D721Med (cell line): ENCODE results near the gene PACRG.

Experiments
- DNase-seq: peaks from one replicate; pipeline ENCODE4 v3.0.0; 2011; ENCODE audit warnings: low spot score; ENCODE audit not compliant: insufficient read length
- FAIRE-seq: peaks from 2 replicates; lab custom pipeline; 2011; peaks lifted over from hg19 to GRCh38; lab: Jason Lieb, UNC
- CTCF ChIP-seq: IDR thresholded peaks from 2 replicates; pipeline ENCODE4 v1.5.1; 2012; ENCODE audit warnings: mild to moderate bottlenecking, control low read depth; ENCODE audit not compliant: insufficient read depth; ENCODE audit errors: missing control alignments

Gene PACRG

GRCh38 chr6:163226181-163226835 lies 498.5 kb downstream of the PACRG start:
- no peak for FAIRE-seq
- no peak for TF ChIP-seq CTCF
- no peak for DNase-seq

- DNase-seq, result no peak
- no peak for FAIRE-seq
Measured at GRCh38 chr6:163226836-163227485, 499.2 kb downstream of the PACRG start.

GRCh38 chr6:163228041-163228440 lies 500.3 kb downstream of the PACRG start:
- TF ChIP-seq CTCF, result no peak
- FAIRE-seq, result no peak

More at GRCh38 chr6:163226836-163227485, 499.2 kb downstream of the PACRG start:
- no peak for TF ChIP-seq CTCF

GRCh38 chr6:163229050-163229449 lies 501.3 kb downstream of the PACRG start:
- no peak for TF ChIP-seq CTCF
- DNase-seq (no peak), FAIRE-seq (no peak)

More at GRCh38 chr6:163228041-163228440, 500.3 kb downstream of the PACRG start:
- DNase-seq, result no peak

GRCh38 chr6:163230901-163231300 lies 503.1 kb downstream of the PACRG start:
- FAIRE-seq (no peak), DNase-seq (no peak)
- no peak for TF ChIP-seq CTCF

- DNase-seq, result no peak
- no peak for FAIRE-seq
- TF ChIP-seq CTCF, result no peak
Measured at GRCh38 chr6:163231356-163232014, 503.7 kb downstream of the PACRG start.
